PFSK-1 (cell line): ENCODE measurements around the gene SLC7A1.

Source experiments
- POLR2AphosphoS5 ChIP-seq: IDR thresholded peaks from 2 replicates; pipeline ENCODE4 v1.6.1; 2012; ENCODE audit warnings: low read depth, mild to moderate bottlenecking, control low read depth, low read length, moderate library complexity
- REST ChIP-seq, 2 experiments: IDR thresholded peaks; 2 replicates each; pipeline versions ENCODE4 v1.6.1 to v1.8.0; 2011 to 2012; ENCODE audit warnings: low read depth in 2 of 2, low read length in 2 of 2, control low read depth in 1 of 2, inconsistent platforms in 1 of 2, mild to moderate bottlenecking in 1 of 2, moderate library complexity in 1 of 2; ENCODE audit not compliant: insufficient read depth in 1 of 2
- SIN3A ChIP-seq: IDR thresholded peaks from 2 replicates; pipeline ENCODE4 v1.6.1; 2012; ENCODE audit warnings: mild to moderate bottlenecking, low read length, moderate library complexity, borderline replicate concordance; ENCODE audit not compliant: insufficient read depth
- TAF1 ChIP-seq: IDR thresholded peaks from 2 replicates; pipeline ENCODE4 v1.6.1; 2012; ENCODE audit warnings: low read length, control low read depth, borderline replicate concordance; ENCODE audit not compliant: insufficient read depth

- TF ChIP-seq REST (IDR thresholded peaks at IDR 0.05; ENCODE audit: insufficient read depth in 1 of 2, low read depth in 2 of 2, low read length in 2 of 2) (no peak), POLR2AphosphoS5 (no peak), TAF1 (no peak), SIN3A (no peak)
Observed at GRCh38 chr13:29522044-29522685, 73.3 kb downstream of the SLC7A1 start.
